OCI-LY3 (cell line): ENCODE data around the gene CLMP.

Source experiments
- EZH2phosphoT487 ChIP-seq: fragments of 200-600 bp; shearing (Covaris generic); IDR thresholded peaks from 2 replicates; pipeline ENCODE4 v1.6.1; 2018; ENCODE audit warnings: antibody characterized with exemption, mixed run types, low read depth
- TF ChIP-seq, protein P1 (sequence below): fragments of 200-600, 300-600 bp; sonication (generic); IDR thresholded peaks from 2 replicates; pipeline ENCODE4 v1.5.1; 2014; ENCODE audit warnings: antibody characterized with exemption, low read length, low read depth

DNA sequence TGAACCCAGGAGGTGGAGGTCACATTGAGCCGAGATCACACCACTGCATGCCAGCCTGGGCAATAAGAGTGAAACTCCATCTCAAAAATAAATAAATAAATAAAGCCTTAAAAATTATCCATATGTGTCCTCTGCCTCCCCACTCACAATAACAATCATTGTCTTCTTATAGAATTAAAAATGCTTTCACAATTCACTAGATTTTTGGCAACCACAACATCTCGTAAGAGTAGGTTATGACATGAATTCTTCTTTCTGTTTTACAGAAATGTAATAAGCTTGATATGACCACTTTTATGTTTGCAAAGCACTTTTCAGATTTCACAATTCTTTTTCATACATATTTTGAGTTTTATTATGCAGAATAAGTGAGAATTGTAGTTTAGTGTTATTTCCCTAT is 78.6 kb downstream of the CLMP start:
- TF ChIP-seq, protein P1, sequence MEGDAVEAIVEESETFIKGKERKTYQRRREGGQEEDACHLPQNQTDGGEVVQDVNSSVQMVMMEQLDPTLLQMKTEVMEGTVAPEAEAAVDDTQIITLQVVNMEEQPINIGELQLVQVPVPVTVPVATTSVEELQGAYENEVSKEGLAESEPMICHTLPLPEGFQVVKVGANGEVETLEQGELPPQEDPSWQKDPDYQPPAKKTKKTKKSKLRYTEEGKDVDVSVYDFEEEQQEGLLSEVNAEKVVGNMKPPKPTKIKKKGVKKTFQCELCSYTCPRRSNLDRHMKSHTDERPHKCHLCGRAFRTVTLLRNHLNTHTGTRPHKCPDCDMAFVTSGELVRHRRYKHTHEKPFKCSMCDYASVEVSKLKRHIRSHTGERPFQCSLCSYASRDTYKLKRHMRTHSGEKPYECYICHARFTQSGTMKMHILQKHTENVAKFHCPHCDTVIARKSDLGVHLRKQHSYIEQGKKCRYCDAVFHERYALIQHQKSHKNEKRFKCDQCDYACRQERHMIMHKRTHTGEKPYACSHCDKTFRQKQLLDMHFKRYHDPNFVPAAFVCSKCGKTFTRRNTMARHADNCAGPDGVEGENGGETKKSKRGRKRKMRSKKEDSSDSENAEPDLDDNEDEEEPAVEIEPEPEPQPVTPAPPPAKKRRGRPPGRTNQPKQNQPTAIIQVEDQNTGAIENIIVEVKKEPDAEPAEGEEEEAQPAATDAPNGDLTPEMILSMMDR = no peak
- TF ChIP-seq EZH2phosphoT487 = no peak
